PC-3 (cell line): ENCODE measurements around the gene SPEF2. TPM values are rescaled to one million over a fixed set of nuclear protein-coding genes. Genes with fewer than 3 reads are reported as not detected.

Source experiments
- ATAC-seq: fragments of 200-7000 bp; cut with Tn5 transposase; 2 replicates; pipeline ENCODE4 v1.9.1; 2020; ENCODE audit warnings: mild to moderate bottlenecking, moderate library complexity
- BruUV-seq: library from RNA; stranded (reverse); fragments of 400-500 nt; replicated peaks from 2 replicates; lab custom pipeline; 2021; lab: Mats Ljungman, UMichigan
- CTCF ChIA-PET: fragments of 300-600 bp; sonication (Branson Sonifier 250); formaldehyde crosslinking; loops from one replicate; lab custom pipeline; 2022; ENCODE audit warnings: antibody characterized with exemption; lab: Charles Lee
- POLR2A ChIA-PET: fragments of 300-600 bp; sonication (Branson Sonifier 250); formaldehyde crosslinking; loops from one replicate; lab custom pipeline; 2022; ENCODE audit warnings: antibody characterized with exemption; ENCODE audit not compliant: unreplicated experiment; lab: Charles Lee
- DNase-seq: peaks from one replicate; pipeline ENCODE4 v3.0.0-alpha.2; 2015
- H2AFZ ChIP-seq: fragments of 300-600 bp; sonication (generic); 2 replicates; pipeline ENCODE4 v1.6.0; 2016; ENCODE audit warnings: antibody characterized with exemption, low read length
- H3F3A ChIP-seq: fragments of 300-600 bp; sonication (generic); one replicate; pipeline ENCODE4 v1.6.0; 2017; ENCODE audit warnings: antibody characterized with exemption, low read length, control low read depth, mild to moderate bottlenecking; ENCODE audit not compliant: unreplicated experiment
- H3K27ac ChIP-seq: fragments of 300-600 bp; sonication (generic); 2 replicates; pipeline ENCODE4 v1.5.1; 2016; ENCODE audit warnings: mild to moderate bottlenecking, low read length
- H3K27me3 ChIP-seq: fragments of 300-600 bp; sonication (generic); 2 replicates; pipeline ENCODE4 v1.6.1; 2016; ENCODE audit warnings: low read length, mixed read lengths
- H3K36me3 ChIP-seq: fragments of 300-600 bp; sonication (generic); 2 replicates; pipeline ENCODE4 v1.6.1; 2016; ENCODE audit warnings: low read depth, mixed run types, low read length, mixed read lengths
- H3K4me1 ChIP-seq: fragments of 300-600 bp; sonication (generic); 2 replicates; pipeline ENCODE4 v1.5.1; 2016; ENCODE audit warnings: low read length; ENCODE audit not compliant: insufficient read depth
- H3K4me2 ChIP-seq: fragments of 300-600 bp; sonication (generic); 2 replicates; pipeline ENCODE4 v1.6.0; 2016; ENCODE audit warnings: low read length
- H3K4me3 ChIP-seq: fragments of 300-600 bp; sonication (generic); 2 replicates; pipeline ENCODE4 v1.5.1; 2016; ENCODE audit warnings: mild to moderate bottlenecking, low read length, mixed read lengths
- H3K79me2 ChIP-seq: fragments of 300-600 bp; sonication (generic); 2 replicates; pipeline ENCODE4 v1.6.1; 2017; ENCODE audit warnings: low read length, mixed read lengths
- H3K9ac ChIP-seq: fragments of 300-600 bp; sonication (generic); 2 replicates; pipeline ENCODE4 v1.6.0; 2016; ENCODE audit warnings: mild to moderate bottlenecking, low read length
- H3K9me2 ChIP-seq: fragments of 300-600 bp; sonication (generic); replicated peaks from 2 replicates; pipeline ENCODE4 v1.6.1; 2016; ENCODE audit warnings: mixed run types, low read length, mixed read lengths
- H3K9me3 ChIP-seq: fragments of 300-600 bp; sonication (generic); 2 replicates; pipeline ENCODE4 v1.6.1; 2016; ENCODE audit warnings: low read length, mixed read lengths
- H4K20me1 ChIP-seq: fragments of 300-600 bp; sonication (generic); 2 replicates; pipeline ENCODE4 v1.6.1; 2016; ENCODE audit warnings: low read length, mixed read lengths
- CTCF ChIP-seq: fragments of 300-600 bp; sonication (generic); conservative IDR thresholded peaks from 2 replicates; pipeline ENCODE4 v1.5.1; 2017; ENCODE audit warnings: antibody characterized with exemption, low read depth, mild to moderate bottlenecking, low read length
- EZH2 ChIP-seq: fragments of 300-600 bp; sonication (generic); IDR thresholded peaks from one replicate; pipeline ENCODE4 v1.6.1; 2017; ENCODE audit warnings: antibody characterized with exemption, mild to moderate bottlenecking, low read length; ENCODE audit not compliant: unreplicated experiment
- EZH2phosphoT487 ChIP-seq: fragments of 300-600 bp; sonication (generic); IDR thresholded peaks from 2 replicates; pipeline ENCODE4 v1.6.1; 2018; ENCODE audit warnings: mild to moderate bottlenecking, antibody characterized with exemption, low read length, borderline replicate concordance
- intact Hi-C: fragments of 100-400 bp; cut with micrococcal nuclease; formaldehyde crosslinking; loops from 2 replicates; pipeline ENCODE4 v1.9.0; 2023
- total RNA-seq: library from RNA; depleted of rRNA; stranded (reverse); fragments of >200 nt; gene quantifications from 2 replicates; pipeline ENCODE4 v1.2.3, GENCODE V29; 2014

SPEF2 gene
- total RNA-seq, 1 experiment from 2014 or later: 2.3 TPM

- H3K9me2 ChIP-seq: no peaks in the 10 kb centered on the region
- H3K4me3 ChIP-seq: no peak overlapping the region
- intact Hi-C loops: no loop called here
- no peak overlapping the region for H3K9ac ChIP-seq
- no peaks in the 10 kb centered on the region for H3F3A ChIP-seq
- no peaks in the 10 kb centered on the region for H3K4me1 ChIP-seq
- DNase-seq (no peak), ATAC-seq (no peak)
- no peaks in the 10 kb centered on the region for H3K79me2 ChIP-seq
- H3K27me3 ChIP-seq: no peaks in the 10 kb centered on the region
- no peaks in the 10 kb centered on the region for H3K9me3 ChIP-seq
- no peaks in the 10 kb centered on the region for H3K36me3 ChIP-seq
- H4K20me1 ChIP-seq: no peaks in the 10 kb centered on the region
- H3K27ac ChIP-seq: no peak overlapping the region
- H3K4me2 ChIP-seq: no peak overlapping the region
- TF ChIP-seq CTCF (no peak), EZH2phosphoT487 (no peak), EZH2 (no peak)
- CTCF ChIA-PET: no interaction called here
- no peak overlapping the region for H2AFZ ChIP-seq
- POLR2A ChIA-PET: interaction anchor here (0.6 kb wide), 1 partner anchor 200 kb away, joined by 5 read pairs; no protein-coding TSS in a partner anchor
- no TSS peak for BruUV-seq
Observed at GRCh38 chr5:35677878-35678277, 60.2 kb downstream of the SPEF2 start.

GRCh38 chr5:35678661-35679060 lies 61.0 kb downstream of the SPEF2 start:
- no peaks in the 10 kb centered on the region for H3K9me3 ChIP-seq
- ATAC-seq: no peak
- no peaks in the 10 kb centered on the region for H3K4me1 ChIP-seq
- H3K27ac ChIP-seq: no peak overlapping the region
- H3K4me2 ChIP-seq: no peak overlapping the region
- H3K36me3 ChIP-seq: no peaks in the 10 kb centered on the region
- no TSS peak for BruUV-seq
- no peak overlapping the region for H2AFZ ChIP-seq
- TF ChIP-seq CTCF (no peak), EZH2 (no peak), EZH2phosphoT487 (no peak)
- no peak for DNase-seq
- CTCF ChIA-PET: no interaction called here
- no peak overlapping the region for H3K9ac ChIP-seq
- no peaks in the 10 kb centered on the region for H3K27me3 ChIP-seq
- H3K4me3 ChIP-seq: no peak overlapping the region
- H3K9me2 ChIP-seq: no peaks in the 10 kb centered on the region
- H3F3A ChIP-seq: no peaks in the 10 kb centered on the region
- intact Hi-C loops: no loop called here
- no peaks in the 10 kb centered on the region for H3K79me2 ChIP-seq
- POLR2A ChIA-PET: no interaction called here
- no peaks in the 10 kb centered on the region for H4K20me1 ChIP-seq

GRCh38 chr5:35679357-35679756 lies 61.7 kb downstream of the SPEF2 start:
- no peaks in the 10 kb centered on the region for H3K9me3 ChIP-seq
- BruUV-seq: no TSS peak
- ChIA-PET CTCF (no interaction called here), POLR2A (no interaction called here)
- TF ChIP-seq EZH2phosphoT487: no peak
- no peak for TF ChIP-seq CTCF
- TF ChIP-seq EZH2: no peak
- no peaks in the 10 kb centered on the region for H3K4me1 ChIP-seq
- no peak overlapping the region for H3K27ac ChIP-seq
- no peak overlapping the region for H3K9ac ChIP-seq
- no peak overlapping the region for H3K4me2 ChIP-seq
- intact Hi-C loops: no loop called here
- H3K27me3 ChIP-seq: no peaks in the 10 kb centered on the region
- H2AFZ ChIP-seq: no peak overlapping the region
- no peaks in the 10 kb centered on the region for H3K36me3 ChIP-seq
- no peak overlapping the region for H3K4me3 ChIP-seq
- ATAC-seq: no peak
- H3K9me2 ChIP-seq: no peaks in the 10 kb centered on the region
- no peak for DNase-seq
- no peaks in the 10 kb centered on the region for H3K79me2 ChIP-seq
- no peaks in the 10 kb centered on the region for H4K20me1 ChIP-seq
- no peaks in the 10 kb centered on the region for H3F3A ChIP-seq
